GM19238 (cell line): Measurements from ENCODE around the gene SBK1.
"Not testable (repeated sequence)": the region's sequence is repeated elsewhere in the genome, so short reads cannot be mapped to it uniquely, and the experiment has no call there.

Experiments used
- DNase-seq: peaks from one replicate; pipeline ENCODE4 v3.0.0; 2011; ENCODE audit warnings: low spot score; ENCODE audit not compliant: insufficient read length

The SBK1 gene

GRCh38 chr16:28330232-28330631 lies 37.9 kb downstream of the SBK1 start:
- not testable (repeated sequence) for DNase-seq

- DNase-seq: not testable (repeated sequence)
These were observed 38.7 kb downstream of the SBK1 start for GRCh38 chr16:28330981-28331380.

GRCh38 chr16:28332632-28333031 lies 40.3 kb downstream of the SBK1 start:
- DNase-seq: not testable (repeated sequence)

GRCh38 chr16:28335678-28336077 lies 43.4 kb downstream of the SBK1 start:
- not testable (repeated sequence) for DNase-seq

GRCh38 chr16:28336940-28337710 lies 44.8 kb downstream of the SBK1 start:
- not testable (repeated sequence) for DNase-seq

- not testable (repeated sequence) for DNase-seq
These were observed 45.9 kb downstream of the SBK1 start for GRCh38 chr16:28338230-28338629.

- not testable (repeated sequence) for DNase-seq
These were observed 70.3 kb downstream of the SBK1 start for GRCh38 chr16:28362600-28362999.

- not testable (repeated sequence) for DNase-seq
These were observed 71.1 kb downstream of the SBK1 start, which contains the start of gene NPIPB6 for GRCh38 chr16:28363408-28363807. NPIPB6 (minus strand) TSS chr16:28363508; CDS start chr16:28362822, 686 bp downstream.

GRCh38 chr16:28364268-28365173 lies 72.2 kb downstream of the SBK1 start:
- DNase-seq: not testable (repeated sequence)

GRCh38 chr16:28367926-28368325 lies 75.6 kb downstream of the SBK1 start:
- not testable (repeated sequence) for DNase-seq
